OCI-LY3 (cell line): Measurements from ENCODE around the gene SREK1.

ENCODE experiments used
- H2AFZ ChIP-seq: fragments of 200-600, 300-600 bp; shearing (Covaris generic); 2 replicates; pipeline ENCODE4 v1.6.0; 2014; ENCODE audit warnings: antibody characterized with exemption, low read depth, low read length
- H3K27ac ChIP-seq: fragments of 200-600, 300-600 bp; sonication (generic); 2 replicates; pipeline ENCODE4 v1.5.1; 2014; ENCODE audit warnings: mild to moderate bottlenecking, low read length, moderate library complexity, mixed read lengths
- H3K27me3 ChIP-seq: fragments of 200-600, 300-600 bp; sonication (generic); 2 replicates; pipeline ENCODE4 v1.6.1; 2014; ENCODE audit warnings: low read depth, low read length, mixed read lengths
- H3K36me3 ChIP-seq: fragments of 200-600, 300-600 bp; sonication (generic); replicated peaks from 2 replicates; pipeline ENCODE3; 2014; ENCODE audit warnings: low read depth, low read length, mixed read lengths
- H3K4me1 ChIP-seq: fragments of 300-600, 200-600 bp; sonication (generic); 2 replicates; pipeline ENCODE4 v1.6.1; 2014; ENCODE audit warnings: low read length, mixed read lengths
- H3K4me2 ChIP-seq: fragments of 200-600, 300-600 bp; sonication (generic); 2 replicates; pipeline ENCODE4 v1.6.1; 2014; ENCODE audit warnings: low read length, mixed read lengths
- H3K4me3 ChIP-seq: fragments of 300-600, 200-600 bp; sonication (generic); 2 replicates; pipeline ENCODE4 v1.5.1; 2014; ENCODE audit warnings: antibody characterized with exemption, mild to moderate bottlenecking, low read length, moderate library complexity
- H3K79me2 ChIP-seq: fragments of 300-600, 200-600 bp; shearing (Covaris generic); 2 replicates; pipeline ENCODE4 v1.6.1; 2014; ENCODE audit warnings: mild to moderate bottlenecking, low read length, mixed read lengths
- H3K9ac ChIP-seq: fragments of 300-600, 200-600 bp; shearing (Covaris generic); 2 replicates; pipeline ENCODE4 v1.6.0; 2014; ENCODE audit warnings: mild to moderate bottlenecking, low read length, moderate library complexity
- H3K9me3 ChIP-seq: fragments of 200-600, 300-600 bp; shearing (Covaris generic); 2 replicates; pipeline ENCODE4 v1.6.1; 2014; ENCODE audit warnings: low read length, mixed read lengths; ENCODE audit not compliant: insufficient read depth
- H4K20me1 ChIP-seq: fragments of 200-600, 300-600 bp; sonication (generic); 2 replicates; pipeline ENCODE4 v1.6.1; 2016; ENCODE audit warnings: low read length, mixed read lengths; ENCODE audit not compliant: insufficient read depth
- CTCF ChIP-seq: fragments of 200-600, 300-600 bp; sonication (generic); IDR thresholded peaks from 2 replicates; pipeline ENCODE4 v1.5.1; 2014; ENCODE audit warnings: antibody characterized with exemption, low read length, low read depth
- EZH2phosphoT487 ChIP-seq: fragments of 200-600 bp; shearing (Covaris generic); IDR thresholded peaks from 2 replicates; pipeline ENCODE4 v1.6.1; 2018; ENCODE audit warnings: antibody characterized with exemption, mixed run types, low read depth

SREK1 gene

GRCh38 chr5:66161356-66161755 lies 17.3 kb downstream of the SREK1 start:
- Histone ChIP-seq H3K27me3 (no peaks in the 10 kb centered on the region), H2AFZ (no peak overlapping the region), H3K36me3 (peaks cover 27% of the 10 kb centered on the region), H3K9ac (no peak overlapping the region), H3K4me1 (no peaks in the 10 kb centered on the region), H3K4me2 (no peak overlapping the region), H3K79me2 (no peaks in the 10 kb centered on the region), H3K4me3 (no peak overlapping the region), H3K27ac (no peak overlapping the region), H3K9me3 (no peaks in the 10 kb centered on the region), H4K20me1 (no peaks in the 10 kb centered on the region)
- TF ChIP-seq EZH2phosphoT487, result no peak
- no peak for TF ChIP-seq CTCF

DNA sequence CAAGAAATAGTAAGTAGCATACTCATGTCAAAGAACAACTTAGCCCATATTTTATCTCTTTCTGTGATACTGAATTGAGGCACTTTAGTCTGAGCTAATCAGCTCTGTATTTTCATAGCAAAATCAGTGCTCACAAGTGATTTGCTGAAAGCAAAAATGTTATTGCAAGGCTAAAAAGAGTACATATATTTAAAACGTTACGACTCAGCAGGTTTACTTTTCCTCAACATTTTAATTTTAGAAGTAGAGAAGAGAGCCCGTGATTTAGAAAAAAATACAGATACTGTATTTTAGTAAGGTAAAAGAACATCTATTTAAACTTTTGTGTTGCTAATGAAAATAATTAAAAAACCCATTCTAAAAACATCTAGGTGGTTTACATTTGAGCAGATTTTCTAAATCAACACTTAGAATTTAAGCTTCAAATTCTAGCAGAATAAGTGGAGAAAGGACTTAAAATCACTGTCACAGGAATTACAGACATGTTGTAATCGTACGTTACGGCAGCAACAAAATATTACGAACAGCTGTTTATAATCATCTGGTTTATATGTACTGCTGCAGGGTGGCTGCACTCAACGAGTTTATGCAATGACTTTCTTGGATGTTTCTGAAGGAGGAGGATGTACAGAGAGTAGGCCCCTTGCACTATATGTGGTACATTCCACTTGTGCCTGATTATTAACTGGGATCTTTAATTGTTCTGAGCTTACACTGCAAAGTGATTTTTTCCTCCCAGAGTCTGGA lies 20.1 kb downstream of the SREK1 start:
- no peak overlapping the region for H3K9ac ChIP-seq
- peaks cover 29% of the 10 kb centered on the region for H3K36me3 ChIP-seq
- no peak overlapping the region for H2AFZ ChIP-seq
- TF ChIP-seq EZH2phosphoT487 (no peak), CTCF (no peak)
- H3K9me3 ChIP-seq, result no peaks in the 10 kb centered on the region
- no peaks in the 10 kb centered on the region for H3K27me3 ChIP-seq
- no peak overlapping the region for H3K4me2 ChIP-seq
- H3K27ac ChIP-seq, result no peak overlapping the region
- no peaks in the 10 kb centered on the region for H3K4me1 ChIP-seq
- 0 out of 2 replicates have a peak, but pooled peaks cover 2% of the 10 kb centered on the region for H4K20me1 ChIP-seq
- H3K4me3 ChIP-seq, result no peak overlapping the region
- H3K79me2 ChIP-seq, result no peaks in the 10 kb centered on the region

GRCh38 chr5:66168226-66168625 lies 24.1 kb downstream of the SREK1 start:
- H3K36me3 ChIP-seq, result peaks cover 25% of the 10 kb centered on the region
- H3K4me1 ChIP-seq, result no peaks in the 10 kb centered on the region
- no peak overlapping the region for H3K27ac ChIP-seq
- no peaks in the 10 kb centered on the region for H3K27me3 ChIP-seq
- H3K4me3 ChIP-seq, result no peak overlapping the region
- H3K9me3 ChIP-seq, result no peaks in the 10 kb centered on the region
- TF ChIP-seq EZH2phosphoT487, result no peak
- TF ChIP-seq CTCF, result no peak
- no peak overlapping the region for H3K4me2 ChIP-seq
- no peak overlapping the region for H2AFZ ChIP-seq
- H3K79me2 ChIP-seq, result no peaks in the 10 kb centered on the region
- H4K20me1 ChIP-seq, result 0 out of 2 replicates have a peak, but pooled peaks cover 2% of the 10 kb centered on the region
- no peak overlapping the region for H3K9ac ChIP-seq

- no peak overlapping the region for H2AFZ ChIP-seq
- H3K27ac ChIP-seq, result no peak overlapping the region
- H3K4me3 ChIP-seq, result no peak overlapping the region
- no peaks in the 10 kb centered on the region for H3K27me3 ChIP-seq
- no peak overlapping the region for H3K4me2 ChIP-seq
- H3K9ac ChIP-seq, result no peak overlapping the region
- TF ChIP-seq EZH2phosphoT487 (no peak), CTCF (no peak)
- H3K9me3 ChIP-seq, result no peaks in the 10 kb centered on the region
- 0 out of 2 replicates have a peak, but pooled peaks cover 2% of the 10 kb centered on the region for H4K20me1 ChIP-seq
- H3K36me3 ChIP-seq, result peaks cover 17% of the 10 kb centered on the region
- no peaks in the 10 kb centered on the region for H3K4me1 ChIP-seq
- H3K79me2 ChIP-seq, result no peaks in the 10 kb centered on the region
These were observed 25.4 kb downstream of the SREK1 start for GRCh38 chr5:66169534-66169933.
